IPS-11a (cell line): ENCODE results near the gene SMPD3.

Experiments used
- H3K4me3 ChIP-seq: one replicate; pipeline ENCODE4 v1.5.1; 2013; ENCODE audit warnings: low read depth, low read length, control low read depth

SMPD3 gene

DNA sequence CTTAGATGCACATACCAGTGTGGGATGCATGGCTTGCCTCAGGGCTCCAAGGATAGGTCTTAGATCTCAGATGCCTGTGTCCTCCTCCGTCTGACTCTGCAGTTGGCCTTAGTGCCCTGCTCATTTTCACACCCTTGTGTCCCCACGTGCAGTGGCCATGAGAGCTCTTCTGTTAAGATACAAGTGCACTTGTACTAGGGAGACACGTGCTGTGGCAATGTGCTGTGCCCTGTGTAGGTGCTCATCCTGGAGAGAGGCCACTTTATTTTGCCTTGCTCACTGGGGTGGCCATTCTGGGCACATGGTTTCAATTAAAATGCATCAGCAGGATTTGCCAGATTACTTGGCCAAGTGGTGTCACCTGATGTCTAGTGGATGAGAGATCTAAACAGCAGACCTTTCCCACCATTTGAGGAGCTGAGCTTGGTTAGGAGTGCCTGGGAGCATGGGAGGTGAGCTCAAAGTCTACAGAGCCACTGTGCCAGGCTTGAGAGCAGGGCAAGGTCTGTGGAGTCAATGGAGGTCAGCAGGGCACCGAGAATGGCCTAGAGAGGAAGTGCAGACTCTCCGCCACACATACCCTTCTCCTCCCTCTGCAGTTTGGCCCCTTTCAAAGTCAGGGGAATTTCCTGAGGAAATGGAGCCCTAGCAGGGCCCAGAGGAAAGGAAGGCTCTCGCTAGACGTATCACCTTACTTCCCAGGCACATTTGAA lies 25.2 kb upstream of the SMPD3 start:
- H3K4me3 ChIP-seq, result no peak overlapping the region

GRCh38 chr16:68472581-68472980 lies 24.3 kb upstream of the SMPD3 start:
- H3K4me3 ChIP-seq, result no peak overlapping the region

DNA sequence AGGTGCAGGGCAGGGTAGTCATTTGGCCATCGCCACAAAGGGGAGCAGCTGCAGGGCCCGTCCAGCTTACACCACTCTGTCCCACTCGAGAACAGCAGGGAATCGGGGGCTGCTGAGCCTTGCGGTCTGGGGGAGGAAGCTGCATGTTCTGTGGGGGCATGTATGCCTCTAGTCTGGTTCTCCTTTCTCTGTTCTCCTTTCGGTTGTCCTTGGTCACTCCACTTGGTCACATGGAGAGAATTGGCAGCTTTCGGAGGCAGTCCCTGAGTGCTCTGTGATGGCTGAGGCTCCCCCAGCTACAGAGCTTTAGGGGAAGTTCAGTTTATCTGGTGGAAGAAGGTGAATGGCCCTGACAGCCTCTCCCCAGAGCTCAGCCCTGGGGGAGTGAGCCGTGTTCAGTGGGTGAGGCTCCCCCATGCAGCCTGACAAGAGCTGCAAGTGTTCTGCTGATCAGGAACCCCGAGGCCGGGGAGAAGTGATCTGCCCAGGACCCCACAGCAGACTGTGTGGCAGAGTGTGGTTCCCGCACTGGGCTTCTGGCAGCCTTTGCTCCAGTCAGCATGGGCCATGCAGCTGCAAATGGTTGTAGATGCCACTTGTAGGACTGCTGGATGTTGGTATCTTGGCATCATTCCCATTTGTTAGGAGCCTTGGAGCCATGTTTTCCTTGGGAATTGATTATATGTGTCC lies 22.3 kb upstream of the SMPD3 start:
- no peak overlapping the region for H3K4me3 ChIP-seq

DNA sequence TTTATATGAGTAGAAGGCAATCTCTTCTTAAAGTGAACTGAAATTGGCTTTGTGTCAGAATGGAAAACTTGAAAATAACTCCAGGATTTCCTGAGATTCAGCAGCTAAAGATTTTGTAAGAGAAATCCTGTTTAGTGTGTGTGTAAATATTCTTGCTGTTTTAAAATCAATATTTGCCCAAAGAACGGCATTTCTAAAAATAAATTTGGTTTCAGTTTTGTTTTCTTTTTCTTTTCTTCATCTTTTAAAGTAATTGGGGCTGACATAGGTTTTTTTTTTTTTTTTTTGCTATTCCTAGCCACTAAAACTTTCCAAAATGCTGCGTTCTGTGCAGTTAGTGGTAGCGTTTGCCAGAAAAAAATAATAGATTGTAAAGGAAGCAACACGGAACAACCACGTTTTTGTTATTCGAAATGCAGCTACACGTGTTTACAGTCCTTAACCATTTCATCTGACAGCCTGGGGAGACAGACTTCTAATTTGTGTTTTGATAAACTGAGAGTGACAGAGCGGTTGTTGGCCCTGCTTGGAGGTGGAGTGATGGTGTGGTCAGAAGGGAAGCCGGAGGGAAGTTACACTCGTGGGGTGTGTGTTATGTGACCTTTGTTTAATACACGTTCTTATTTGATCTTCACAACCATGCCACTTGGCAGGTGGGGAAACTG lies 21.6 kb upstream of the SMPD3 start:
- no peak overlapping the region for H3K4me3 ChIP-seq

DNA sequence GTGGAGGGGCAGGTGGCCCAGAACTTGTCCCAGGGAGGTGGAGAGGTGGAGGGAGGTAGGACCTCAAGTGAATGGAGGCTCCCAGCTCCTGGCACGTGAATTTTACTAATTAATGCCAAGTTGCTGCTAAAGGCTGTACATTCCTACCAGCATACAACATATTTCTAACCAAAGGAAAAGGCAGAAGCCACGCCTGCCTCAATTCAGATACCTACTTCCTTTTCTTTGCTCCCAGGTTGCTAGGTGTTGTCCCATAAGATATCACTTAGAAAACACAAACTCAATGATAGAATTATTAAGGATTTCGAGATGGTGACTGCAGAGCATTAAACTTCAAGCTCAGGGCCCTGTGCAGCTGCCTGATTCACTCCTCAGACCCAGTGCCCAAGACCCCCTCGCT lies 20.5 kb upstream of the SMPD3 start:
- H3K4me3 ChIP-seq, result no peak overlapping the region

- H3K4me3 ChIP-seq, result no peak overlapping the region
These were observed 17.9 kb upstream of the SMPD3 start for GRCh38 chr16:68466174-68466573.

GRCh38 chr16:68463904-68464303 lies 15.6 kb upstream of the SMPD3 start:
- H3K4me3 ChIP-seq, result no peak overlapping the region

DNA sequence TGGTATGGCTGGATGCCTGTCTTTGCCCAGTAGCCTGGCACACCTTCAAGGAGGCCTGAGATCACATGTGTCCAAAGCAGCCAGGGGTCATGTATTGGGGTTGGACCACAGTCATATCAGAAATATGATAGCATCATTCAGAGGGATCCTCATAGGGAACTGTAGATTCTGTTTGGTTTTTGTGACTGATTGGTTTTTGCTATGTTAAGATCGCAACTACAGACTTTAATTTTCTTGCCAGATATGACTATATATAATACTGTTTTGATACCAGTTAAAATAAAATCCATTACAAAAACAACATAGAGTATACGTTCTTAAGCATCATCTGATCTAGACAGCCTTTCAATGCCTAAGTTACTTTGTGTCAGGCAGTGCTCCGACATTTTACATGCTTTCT lies 11.8 kb upstream of the SMPD3 start:
- no peak overlapping the region for H3K4me3 ChIP-seq

- no peak overlapping the region for H3K4me3 ChIP-seq
These were observed 11.1 kb upstream of the SMPD3 start for GRCh38 chr16:68459457-68459856.

DNA sequence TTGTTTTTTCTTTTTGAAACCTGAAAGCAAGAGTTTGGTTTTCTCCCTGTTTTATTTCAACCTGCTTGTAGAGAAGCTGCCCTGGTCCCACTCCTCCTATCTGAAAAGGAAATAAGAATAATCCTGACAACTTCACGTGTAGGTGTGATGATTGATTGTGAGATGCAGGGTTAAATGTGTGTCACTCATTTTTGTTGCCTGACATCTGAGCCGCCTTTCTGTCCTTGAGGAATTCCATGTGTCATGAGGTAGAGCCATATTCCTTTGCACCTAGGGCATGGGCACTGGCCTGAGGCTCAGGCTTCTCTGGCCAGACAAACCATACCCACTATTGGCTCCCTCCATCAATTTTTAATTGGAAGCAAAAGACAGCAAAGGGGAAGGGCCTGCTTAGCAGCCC lies 10.2 kb upstream of the SMPD3 start:
- H3K4me3 ChIP-seq, result no peak overlapping the region

DNA sequence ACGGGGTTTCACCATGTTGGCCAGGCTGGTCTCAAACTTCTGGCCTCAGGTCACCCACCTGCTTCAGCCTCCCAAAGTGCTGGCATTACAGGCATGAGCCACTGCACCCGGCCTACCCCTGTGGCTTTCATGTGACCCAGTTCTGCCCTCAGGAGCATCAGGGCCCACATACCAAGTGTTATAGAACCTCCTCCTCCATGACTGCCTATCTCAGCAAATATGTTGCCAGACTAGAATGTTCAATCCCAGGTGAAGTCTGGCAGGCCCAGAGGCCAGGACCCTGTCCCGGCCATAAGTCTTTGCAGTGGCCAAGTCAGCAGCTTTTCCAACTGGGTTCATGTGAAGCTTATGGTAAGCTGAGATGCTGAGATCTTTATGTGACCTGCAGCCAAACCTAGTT lies 9.8 kb upstream of the SMPD3 start:
- H3K4me3 ChIP-seq, result no peak overlapping the region

DNA sequence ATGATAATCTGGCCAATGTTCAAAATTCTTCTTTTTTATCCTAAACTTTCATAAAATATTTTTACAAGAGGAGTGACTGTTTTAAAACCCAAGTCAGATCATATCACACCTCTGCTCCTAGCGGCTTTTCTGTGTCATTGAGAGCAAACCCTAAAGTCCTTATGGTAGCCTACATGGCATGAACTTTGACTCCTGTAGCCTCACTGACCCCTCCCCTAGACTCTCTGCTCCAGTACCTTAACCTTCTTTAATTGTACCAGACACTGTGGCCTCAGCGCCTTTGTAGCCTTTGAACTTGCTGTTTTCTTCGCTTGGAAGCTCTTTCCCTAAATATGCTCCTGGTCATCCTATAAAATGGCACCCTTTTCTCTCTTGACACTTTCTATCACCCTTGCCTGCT lies 7.3 kb upstream of the SMPD3 start:
- no peak overlapping the region for H3K4me3 ChIP-seq

DNA sequence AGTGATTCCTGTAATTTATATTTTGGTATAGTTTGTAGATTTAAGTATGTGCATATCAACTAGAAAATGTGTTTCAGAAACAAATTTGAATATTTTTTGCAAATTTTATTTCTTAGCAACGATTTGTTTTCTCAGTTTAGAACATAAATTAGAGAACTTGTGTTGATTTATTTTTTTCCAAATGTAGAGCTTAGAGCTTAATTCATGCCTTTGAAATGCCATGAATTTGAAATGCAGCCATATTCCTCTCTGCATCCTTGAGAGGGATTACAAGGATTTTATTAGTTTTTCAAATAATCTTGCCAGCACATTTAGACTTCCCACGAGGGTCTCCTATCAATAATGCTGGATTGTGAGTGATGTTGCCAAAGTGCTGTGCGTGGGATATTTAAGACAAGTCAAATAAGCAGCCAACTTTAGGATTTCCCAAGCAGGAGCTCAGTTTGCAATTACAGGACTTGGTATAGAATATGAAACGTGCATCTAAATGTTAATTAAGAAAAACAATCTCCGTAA lies 6.7 kb upstream of the SMPD3 start:
- H3K4me3 ChIP-seq, result no peak overlapping the region

GRCh38 chr16:68453816-68454215 lies 5.5 kb upstream of the SMPD3 start:
- H3K4me3 ChIP-seq, result no peak overlapping the region

GRCh38 chr16:68452176-68452575 lies 3.9 kb upstream of the SMPD3 start:
- H3K4me3 ChIP-seq, result no peak overlapping the region

- no peak overlapping the region for H3K4me3 ChIP-seq
These were observed 3.4 kb upstream of the SMPD3 start for GRCh38 chr16:68451676-68452075.

DNA sequence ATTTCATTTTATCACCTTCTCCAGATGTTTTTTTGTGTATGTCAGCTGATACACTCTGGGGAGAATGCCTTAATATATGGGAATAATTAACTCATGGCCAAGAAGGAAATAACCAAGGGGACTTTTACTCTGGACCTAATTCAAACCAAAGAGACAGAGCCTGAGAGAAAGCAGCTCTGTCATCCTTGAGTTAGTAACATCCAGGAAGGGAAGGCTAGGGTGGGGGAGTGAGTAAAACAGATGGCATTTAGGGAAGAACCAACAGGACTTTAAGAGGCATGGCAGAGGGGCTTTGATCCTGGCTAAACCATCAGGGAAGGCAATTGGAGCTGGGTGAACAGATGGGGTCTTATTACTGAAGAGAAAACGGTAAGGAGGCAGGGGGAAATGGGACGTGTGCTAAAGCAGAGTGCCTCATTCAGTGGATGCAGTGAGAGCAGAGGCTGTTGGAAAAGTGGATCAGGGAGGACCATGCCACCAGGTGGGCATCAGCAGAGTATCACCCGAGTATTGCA lies 2.5 kb upstream of the SMPD3 start:
- H3K4me3 ChIP-seq, result no peak overlapping the region

- H3K4me3 ChIP-seq, result no peak overlapping the region
These were observed 502 bp downstream of the SMPD3 start for GRCh38 chr16:68447653-68448359.

- no peak overlapping the region for H3K4me3 ChIP-seq
These were observed 1.3 kb downstream of the SMPD3 start for GRCh38 chr16:68446681-68447652.

DNA sequence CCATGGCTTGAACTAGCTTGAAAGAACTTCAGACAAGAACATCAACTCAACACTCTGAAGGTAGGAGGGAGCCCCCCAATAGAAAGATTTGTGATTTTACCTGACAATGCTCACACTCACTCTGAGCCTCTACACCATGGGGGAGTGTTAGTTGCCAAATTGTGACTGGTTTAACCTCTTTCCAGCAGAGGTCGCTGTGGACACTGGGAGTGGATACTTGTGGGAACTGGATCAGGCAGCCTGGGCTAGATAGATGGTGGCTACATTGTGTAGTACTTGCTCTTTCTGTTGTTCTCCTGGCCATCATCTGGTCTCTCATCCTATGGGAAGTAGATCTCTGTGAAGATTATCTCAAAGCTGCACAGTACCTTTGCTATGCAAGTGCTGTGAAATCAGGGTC lies 2.9 kb downstream of the SMPD3 start:
- H3K4me3 ChIP-seq, result no peak overlapping the region
